ENCODE results near the gene USP10.
"Not testable (repeated sequence)": the region's sequence is repeated elsewhere in the genome, so short reads cannot be mapped to it uniquely, and the experiment has no call there.

Gene USP10

GRCh38 chr16:84730406-84731106, 30.8 kb downstream of the USP10 start:
- H3K27me3 ChIP-seq (ENCODE audit: insufficient read depth, low read length) = no peaks in the 10 kb centered on the region
- peaks cover 15% of the 10 kb centered on the region for H3K36me3 ChIP-seq (ENCODE audit: insufficient read depth, low read length)
- no peak overlapping the region for H3K4me3 ChIP-seq (ENCODE audit: low read length)
- H3K9me3 ChIP-seq (ENCODE audit: low read length) = no peaks in the 10 kb centered on the region
- no peak overlapping the region for H2AFZ ChIP-seq (ENCODE audit: low read depth, low read length)
- peaks cover 31% of the 10 kb centered on the region for H3K4me1 ChIP-seq (ENCODE audit: insufficient read depth, low read length)

- Histone ChIP-seq H3K4me1 (ENCODE audit: insufficient read depth, low read length) (peaks cover 17% of the 10 kb centered on the region), H3K36me3 (ENCODE audit: insufficient read depth, low read length) (peaks cover 19% of the 10 kb centered on the region)
- H2AFZ ChIP-seq (ENCODE audit: low read depth, low read length); H3K27me3 ChIP-seq (ENCODE audit: insufficient read depth, low read length); H3K4me3 ChIP-seq (ENCODE audit: low read length); H3K9me3 ChIP-seq (ENCODE audit: low read length): not testable (repeated sequence)
These were observed 32.5 kb downstream of the USP10 start for GRCh38 chr16:84732332-84732673.

DNA sequence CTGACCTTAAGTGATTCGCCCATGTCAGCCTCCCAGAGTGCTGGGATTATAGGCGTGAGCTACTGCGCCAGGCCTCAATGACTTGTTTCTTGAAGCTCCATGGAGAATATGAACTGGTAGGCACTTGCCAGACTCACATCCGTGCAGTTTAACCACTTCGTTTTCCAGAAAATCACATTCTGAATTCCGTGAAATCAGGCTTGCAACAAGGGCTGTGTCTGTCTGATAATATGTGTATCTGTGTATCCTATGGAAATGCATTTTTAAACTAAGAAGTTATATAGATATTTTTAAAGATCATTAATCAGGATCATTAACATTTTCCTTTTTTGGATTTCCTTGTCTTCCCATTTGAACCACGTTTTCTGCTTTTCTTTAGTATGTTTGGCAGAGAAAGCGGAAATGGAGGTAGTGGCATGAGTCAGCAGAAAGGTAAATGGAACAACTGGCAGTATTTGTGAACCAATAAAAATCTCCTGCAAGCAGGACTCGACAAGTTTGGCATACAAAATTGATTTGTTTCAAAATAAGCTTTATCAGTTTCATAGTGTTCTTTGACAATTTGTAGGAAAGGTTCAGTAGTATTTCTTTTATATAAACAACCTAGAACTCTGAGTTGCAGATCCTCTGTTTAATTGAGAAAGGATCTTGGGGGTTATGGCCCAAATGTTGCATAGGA, 33.0 kb downstream of the USP10 start:
- Histone ChIP-seq H3K4me1 (ENCODE audit: insufficient read depth, low read length) (peaks cover 15% of the 10 kb centered on the region), H3K27me3 (ENCODE audit: insufficient read depth, low read length) (no peaks in the 10 kb centered on the region), H3K36me3 (ENCODE audit: insufficient read depth, low read length) (peaks cover 21% of the 10 kb centered on the region), H3K9me3 (ENCODE audit: low read length) (no peaks in the 10 kb centered on the region), H2AFZ (ENCODE audit: low read depth, low read length) (no peak overlapping the region), H3K4me3 (ENCODE audit: low read length) (no peak overlapping the region)

- Histone ChIP-seq H3K4me1 (ENCODE audit: insufficient read depth, low read length) (peaks cover 9% of the 10 kb centered on the region), H3K9me3 (ENCODE audit: low read length) (no peaks in the 10 kb centered on the region), H3K36me3 (ENCODE audit: insufficient read depth, low read length) (peaks cover 26% of the 10 kb centered on the region), H3K4me3 (ENCODE audit: low read length) (no peak overlapping the region), H2AFZ (ENCODE audit: low read depth, low read length) (no peak overlapping the region), H3K27me3 (ENCODE audit: insufficient read depth, low read length) (no peaks in the 10 kb centered on the region)
These were observed 36.2 kb downstream of the USP10 start for GRCh38 chr16:84735849-84736586.

- H3K9me3 ChIP-seq (ENCODE audit: low read length) = no peaks in the 10 kb centered on the region
- no peak overlapping the region for H3K4me3 ChIP-seq (ENCODE audit: low read length)
- H2AFZ ChIP-seq (ENCODE audit: low read depth, low read length) = no peak overlapping the region
- peaks cover 15% of the 10 kb centered on the region for H3K4me1 ChIP-seq (ENCODE audit: insufficient read depth, low read length)
- H3K36me3 ChIP-seq (ENCODE audit: insufficient read depth, low read length) = peaks cover 28% of the 10 kb centered on the region
- H3K27me3 ChIP-seq (ENCODE audit: insufficient read depth, low read length) = no peaks in the 10 kb centered on the region
These were observed 37.6 kb downstream of the USP10 start for GRCh38 chr16:84737192-84738011.

- Histone ChIP-seq H3K4me1 (ENCODE audit: insufficient read depth, low read length) (peaks cover 15% of the 10 kb centered on the region), H3K4me3 (ENCODE audit: low read length) (no peak overlapping the region), H2AFZ (ENCODE audit: low read depth, low read length) (no peak overlapping the region), H3K27me3 (ENCODE audit: insufficient read depth, low read length) (no peaks in the 10 kb centered on the region), H3K9me3 (ENCODE audit: low read length) (no peaks in the 10 kb centered on the region), H3K36me3 (ENCODE audit: insufficient read depth, low read length) (peaks cover 25% of the 10 kb centered on the region)
These were observed 38.6 kb downstream of the USP10 start for GRCh38 chr16:84738255-84739038.

- Histone ChIP-seq H3K4me3 (ENCODE audit: low read length) (no peak overlapping the region), H3K9me3 (ENCODE audit: low read length) (no peaks in the 10 kb centered on the region), H3K27me3 (ENCODE audit: insufficient read depth, low read length) (no peaks in the 10 kb centered on the region), H3K4me1 (ENCODE audit: insufficient read depth, low read length) (peaks cover 15% of the 10 kb centered on the region), H3K36me3 (ENCODE audit: insufficient read depth, low read length) (peaks cover 21% of the 10 kb centered on the region), H2AFZ (ENCODE audit: low read depth, low read length) (no peak overlapping the region)
These were observed 39.7 kb downstream of the USP10 start for GRCh38 chr16:84739349-84740124.

GRCh38 chr16:84740596-84741116, 40.9 kb downstream of the USP10 start:
- H2AFZ ChIP-seq (ENCODE audit: low read depth, low read length) = no peak overlapping the region
- H3K4me1 ChIP-seq (ENCODE audit: insufficient read depth, low read length) = peaks cover 15% of the 10 kb centered on the region
- H3K4me3 ChIP-seq (ENCODE audit: low read length) = no peak overlapping the region
- H3K27me3 ChIP-seq (ENCODE audit: insufficient read depth, low read length) = no peaks in the 10 kb centered on the region
- no peaks in the 10 kb centered on the region for H3K9me3 ChIP-seq (ENCODE audit: low read length)
- peaks cover 23% of the 10 kb centered on the region for H3K36me3 ChIP-seq (ENCODE audit: insufficient read depth, low read length)

GRCh38 chr16:84741340-84741830, 41.6 kb downstream of the USP10 start:
- Histone ChIP-seq H3K4me1 (ENCODE audit: insufficient read depth, low read length) (peaks cover 15% of the 10 kb centered on the region), H2AFZ (ENCODE audit: low read depth, low read length) (no peak overlapping the region), H3K4me3 (ENCODE audit: low read length) (no peak overlapping the region), H3K9me3 (ENCODE audit: low read length) (no peaks in the 10 kb centered on the region), H3K27me3 (ENCODE audit: insufficient read depth, low read length) (no peaks in the 10 kb centered on the region), H3K36me3 (ENCODE audit: insufficient read depth, low read length) (peaks cover 30% of the 10 kb centered on the region)

DNA sequence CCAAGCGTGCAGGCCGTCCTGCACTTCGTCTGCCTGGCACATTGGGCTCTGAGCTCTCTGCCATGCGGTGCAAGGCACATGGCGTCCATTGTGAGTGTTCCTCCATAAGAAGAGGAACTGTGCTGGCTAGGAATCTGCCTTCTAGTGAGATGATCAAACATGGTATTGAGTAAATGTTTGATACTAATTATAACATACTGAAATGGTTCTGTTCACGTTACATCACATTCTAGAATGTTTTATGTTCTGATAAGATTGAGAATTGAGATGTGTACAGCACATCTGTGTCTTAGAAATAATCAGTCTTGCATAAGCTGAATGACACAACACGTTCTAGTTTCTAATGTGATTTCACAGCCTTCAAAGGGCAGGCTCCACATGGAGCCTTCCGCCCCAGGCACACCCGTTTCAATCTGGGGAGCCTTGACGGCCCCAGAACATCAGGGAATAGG, 42.9 kb downstream of the USP10 start:
- Histone ChIP-seq H3K9me3 (ENCODE audit: low read length) (peaks cover 3% of the 10 kb centered on the region), H3K36me3 (ENCODE audit: insufficient read depth, low read length) (peaks cover 31% of the 10 kb centered on the region), H3K4me3 (ENCODE audit: low read length) (no peak overlapping the region), H3K4me1 (ENCODE audit: insufficient read depth, low read length) (peaks cover 15% of the 10 kb centered on the region), H3K27me3 (ENCODE audit: insufficient read depth, low read length) (no peaks in the 10 kb centered on the region), H2AFZ (ENCODE audit: low read depth, low read length) (no peak overlapping the region)

DNA sequence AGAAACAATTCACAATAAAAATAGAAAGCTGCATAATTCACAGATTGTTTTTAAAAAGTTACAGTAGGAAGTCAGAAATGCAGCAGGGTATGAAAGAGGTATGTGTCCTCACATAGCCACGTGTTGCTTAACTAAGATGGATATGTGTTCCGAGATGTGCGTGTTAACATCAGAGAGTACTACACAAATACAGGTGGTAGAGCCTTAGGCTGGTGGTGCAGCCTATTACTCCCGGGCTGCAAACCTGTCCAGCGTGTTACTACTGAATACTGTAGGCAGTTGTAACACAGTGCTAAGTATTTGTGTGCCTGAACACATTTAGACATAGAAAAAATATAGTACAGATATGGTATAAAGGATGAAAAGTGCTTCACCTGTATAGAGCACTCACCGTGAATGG, 46.4 kb downstream of the USP10 start:
- H3K36me3 ChIP-seq (ENCODE audit: insufficient read depth, low read length) = peaks cover 35% of the 10 kb centered on the region

More for the DNA sequence above, 46.4 kb downstream of the USP10 start:
- Histone ChIP-seq H3K4me1 (ENCODE audit: insufficient read depth, low read length) (peaks cover 5% of the 10 kb centered on the region), H2AFZ (ENCODE audit: low read depth, low read length) (no peak overlapping the region), H3K9me3 (ENCODE audit: low read length) (peaks cover 3% of the 10 kb centered on the region), H3K4me3 (ENCODE audit: low read length) (no peak overlapping the region), H3K27me3 (ENCODE audit: insufficient read depth, low read length) (no peaks in the 10 kb centered on the region)
